ENCODE results near the gene NKTR. TPM values are rescaled to one million over a fixed set of nuclear protein-coding genes. Genes with fewer than 3 reads are reported as not detected.

Gene NKTR
- total and polyA plus RNA-seq, 2 of the 13 experiments (the other 11 are each of a cell fraction or from before 2014, with no cell fraction given): 41.3 to 59.6 TPM

- no peak for TF ChIP-seq CBFB (CRISPR knock-in tag; IDR thresholded peaks at IDR 0.05)
- TF ChIP-seq, protein P1, sequence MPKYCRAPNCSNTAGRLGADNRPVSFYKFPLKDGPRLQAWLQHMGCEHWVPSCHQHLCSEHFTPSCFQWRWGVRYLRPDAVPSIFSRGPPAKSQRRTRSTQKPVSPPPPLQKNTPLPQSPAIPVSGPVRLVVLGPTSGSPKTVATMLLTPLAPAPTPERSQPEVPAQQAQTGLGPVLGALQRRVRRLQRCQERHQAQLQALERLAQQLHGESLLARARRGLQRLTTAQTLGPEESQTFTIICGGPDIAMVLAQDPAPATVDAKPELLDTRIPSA (CRISPR knock-in tag; IDR thresholded peaks at IDR 0.05; ENCODE audit: borderline replicate concordance): no peak
- TF ChIP-seq, protein P2, sequence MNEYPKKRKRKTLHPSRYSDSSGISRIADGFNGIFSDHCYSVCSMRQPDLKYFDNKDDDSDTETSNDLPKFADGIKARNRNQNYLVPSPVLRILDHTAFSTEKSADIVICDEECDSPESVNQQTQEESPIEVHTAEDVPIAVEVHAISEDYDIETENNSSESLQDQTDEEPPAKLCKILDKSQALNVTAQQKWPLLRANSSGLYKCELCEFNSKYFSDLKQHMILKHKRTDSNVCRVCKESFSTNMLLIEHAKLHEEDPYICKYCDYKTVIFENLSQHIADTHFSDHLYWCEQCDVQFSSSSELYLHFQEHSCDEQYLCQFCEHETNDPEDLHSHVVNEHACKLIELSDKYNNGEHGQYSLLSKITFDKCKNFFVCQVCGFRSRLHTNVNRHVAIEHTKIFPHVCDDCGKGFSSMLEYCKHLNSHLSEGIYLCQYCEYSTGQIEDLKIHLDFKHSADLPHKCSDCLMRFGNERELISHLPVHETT (CRISPR knock-in tag; conservative IDR thresholded peaks at IDR 0.05): no peak
These were observed 39.6 kb downstream of the NKTR start (continued) for GRCh38 chr3:42640129-42640528.

DNA sequence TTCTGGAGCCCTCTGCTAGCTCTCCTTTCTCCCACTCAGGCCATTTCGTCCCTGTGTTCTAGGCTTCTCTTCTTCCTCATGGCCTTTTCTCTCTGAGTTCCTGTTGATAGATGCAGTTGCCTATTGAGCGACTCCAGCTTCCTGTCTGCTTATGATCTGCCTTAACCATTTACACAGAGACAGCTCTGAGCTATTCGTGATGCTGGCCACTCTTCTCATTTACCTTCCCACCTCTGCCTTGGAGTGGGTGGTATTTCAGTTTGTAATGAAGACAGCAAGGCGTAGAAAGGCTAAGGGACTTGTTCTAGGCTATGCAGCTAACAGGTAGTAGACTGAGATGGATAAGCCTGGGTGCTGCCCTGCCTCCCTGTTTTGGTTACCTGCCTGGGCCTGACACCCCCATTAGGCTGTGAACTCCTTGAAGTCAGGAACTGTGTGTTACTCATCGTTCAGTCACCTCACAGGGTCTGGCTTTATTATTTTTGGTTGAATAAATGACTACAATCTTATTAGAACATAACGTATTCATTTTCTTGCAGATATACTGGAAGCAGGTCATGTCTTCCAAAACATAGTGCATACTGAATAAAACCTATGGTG is 40.4 kb downstream of the NKTR start:
- BruUV-seq (replicated peaks): no TSS peak
- Histone ChIP-seq H3K4me2 (ENCODE audit: low read depth, low read length) (no peak overlapping the region), H3K27ac (ENCODE audit: extremely low read length, insufficient read depth, low read length) (no peak overlapping the region), H3K27me3 (ENCODE audit: control insufficient read depth in 1 of 2, insufficient read depth in 2 of 2, low read length in 2 of 2) (no peaks in the 10 kb centered on the region), H3K9me3 (ENCODE audit: low read length) (no peaks in the 10 kb centered on the region), H3K4me3 (replicated peaks in 1 of 3; ENCODE audit: insufficient read depth in 1 of 3, low read depth in 2 of 3, low read length in 3 of 3) (no peak overlapping the region), H3K79me2 (ENCODE audit: insufficient read depth, low read length) (no peaks in the 10 kb centered on the region), H4K20me1 (ENCODE audit: insufficient read depth, low read length) (no peaks in the 10 kb centered on the region), H3K9ac (ENCODE audit: insufficient read depth, low read depth, low read length) (no peak overlapping the region), H2AFZ (ENCODE audit: low read length) (no peak overlapping the region), H3K36me3 (replicated peaks in 1 of 2; ENCODE audit: control insufficient read depth in 1 of 2, insufficient read depth in 2 of 2, low read length in 2 of 2) (peaks cover 32 to 88% of the 10 kb centered on the region in 2 experiments), H3K4me1 (ENCODE audit: insufficient read depth, low read length) (no peaks in the 10 kb centered on the region)
- intact Hi-C loops (cut with micrococcal nuclease; ENCODE audit: unreplicated experiment): no loop called here
- in situ Hi-C loops (cut with HindIII; ENCODE audit: extremely low pct_ligation_motif_present, low pct_unique_long_range_greater_than_20kb): no loop called here
- 98% methylated on average over 6 of the region's 6 CpGs for WGBS (ENCODE audit: low lambda C conversion rate)
- DNase-seq (ENCODE audit: low spot score) (no peak), ATAC-seq (no peak), FAIRE-seq (no peak)
- ChIA-PET POLR2A (no interaction called here), CTCF (ENCODE audit: low intra/inter-chr PET ratio, low total read pairs) (no interaction called here)
- TF ChIP-seq, protein P3, sequence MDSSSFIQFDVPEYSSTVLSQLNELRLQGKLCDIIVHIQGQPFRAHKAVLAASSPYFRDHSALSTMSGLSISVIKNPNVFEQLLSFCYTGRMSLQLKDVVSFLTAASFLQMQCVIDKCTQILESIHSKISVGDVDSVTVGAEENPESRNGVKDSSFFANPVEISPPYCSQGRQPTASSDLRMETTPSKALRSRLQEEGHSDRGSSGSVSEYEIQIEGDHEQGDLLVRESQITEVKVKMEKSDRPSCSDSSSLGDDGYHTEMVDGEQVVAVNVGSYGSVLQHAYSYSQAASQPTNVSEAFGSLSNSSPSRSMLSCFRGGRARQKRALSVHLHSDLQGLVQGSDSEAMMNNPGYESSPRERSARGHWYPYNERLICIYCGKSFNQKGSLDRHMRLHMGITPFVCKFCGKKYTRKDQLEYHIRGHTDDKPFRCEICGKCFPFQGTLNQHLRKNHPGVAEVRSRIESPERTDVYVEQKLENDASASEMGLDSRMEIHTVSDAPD (CRISPR knock-in tag; IDR thresholded peaks at IDR 0.05): no peak
- TF ChIP-seq RBM22 (optimal IDR thresholded peaks at IDR 0.05; ENCODE audit: low read length): peak; percentile 60
